GM18868 (cell line): ENCODE data around the gene ESRRB.

ENCODE experiments used
- ATAC-seq: cut with Tn5 transposase; IDR thresholded peaks from one replicate; pipeline ENCODE4 v1.9.1; 2021; ENCODE audit warnings: mild to moderate bottlenecking, moderate library complexity; ENCODE audit not compliant: unreplicated experiment

Gene ESRRB

DNA sequence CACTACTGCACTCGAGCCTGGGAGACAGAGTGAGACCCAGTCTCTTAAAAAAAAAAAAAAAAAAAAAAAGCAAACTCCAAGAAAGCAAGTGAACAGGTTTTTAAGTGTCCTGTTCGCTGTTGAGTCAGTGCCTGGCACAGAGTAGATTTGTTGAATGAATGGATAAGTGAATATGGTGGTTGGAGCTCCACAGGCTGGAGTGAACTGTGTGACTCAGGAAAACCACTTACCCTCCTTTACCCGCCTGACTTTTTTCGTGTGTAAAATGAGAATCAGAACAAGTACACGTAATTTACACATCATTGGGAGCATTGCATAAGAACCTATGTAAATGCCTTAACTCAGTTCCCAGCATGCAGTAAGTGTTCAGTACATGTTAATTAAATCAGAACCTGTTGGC is 24.0 kb upstream of the ESRRB start:
- no peak for ATAC-seq

GRCh38 chr14:76352639-76353281 is 23.2 kb upstream of the ESRRB start:
- ATAC-seq = no peak

DNA sequence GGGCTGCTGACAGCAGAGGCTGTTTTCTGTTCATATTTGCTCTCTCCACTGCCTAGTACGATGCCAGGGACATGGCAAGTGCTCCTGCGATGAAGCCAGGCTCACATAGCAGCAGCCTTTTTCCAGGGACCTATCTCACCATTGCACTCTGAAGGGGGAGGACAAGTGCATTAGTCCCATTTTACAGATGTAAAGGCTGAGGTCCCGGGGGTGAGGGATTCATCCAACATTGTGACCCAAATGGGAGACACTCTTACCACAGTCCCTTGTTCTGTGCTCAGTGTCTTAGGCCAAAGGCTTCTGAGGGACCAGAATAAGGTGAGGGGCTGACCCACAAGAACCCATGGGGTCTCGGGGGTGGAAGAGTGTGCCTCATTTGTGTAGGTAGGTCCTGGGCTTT is 21.6 kb upstream of the ESRRB start:
- ATAC-seq = no peak

DNA sequence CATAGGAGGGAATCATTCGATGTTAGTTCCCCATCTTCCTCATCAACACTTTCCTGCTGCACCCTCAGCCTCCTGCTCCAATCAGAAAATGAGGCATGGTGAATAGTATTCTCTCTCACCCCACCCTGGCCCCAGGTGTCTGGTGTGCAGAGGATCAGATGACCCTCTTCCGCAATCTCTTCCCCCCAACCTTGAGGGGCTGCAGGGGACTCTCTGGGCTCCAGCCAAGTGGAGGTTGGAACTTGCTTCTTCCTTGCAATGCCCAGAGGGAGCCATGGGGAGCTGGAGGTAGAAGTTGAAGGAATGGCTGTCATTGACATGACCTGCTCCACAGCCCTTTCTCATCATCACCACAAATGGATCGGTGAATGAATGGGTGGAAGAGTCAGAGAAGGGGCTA is 20.2 kb upstream of the ESRRB start:
- no peak for ATAC-seq

DNA sequence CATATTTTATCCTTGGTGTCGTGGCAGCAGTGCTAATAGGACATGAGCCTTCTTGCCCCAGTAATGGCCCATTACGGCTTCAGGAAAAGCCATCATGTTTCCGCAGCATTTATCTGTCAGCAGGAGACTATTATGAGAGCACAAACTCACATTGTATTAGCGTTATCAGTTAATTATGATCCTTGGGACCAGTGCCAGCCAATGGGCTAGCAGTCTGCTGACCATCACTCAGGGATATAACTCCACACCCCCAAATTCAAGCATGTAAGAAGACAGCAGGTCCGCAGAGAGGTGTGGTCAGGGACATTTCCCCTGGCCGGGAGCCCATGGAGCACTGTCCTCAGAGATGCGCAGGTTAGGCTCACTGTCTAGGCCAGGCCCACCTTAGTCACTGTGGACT is 4.9 kb upstream of the ESRRB start:
- ATAC-seq = no peak

GRCh38 chr14:76373456-76373855 is 2.5 kb upstream of the ESRRB start:
- ATAC-seq = no peak

GRCh38 chr14:76375484-76375883 is 453 bp upstream of the ESRRB start:
- ATAC-seq = no peak

GRCh38 chr14:76376409-76376877 is 506 bp downstream of the ESRRB start:
- ATAC-seq = no peak

DNA sequence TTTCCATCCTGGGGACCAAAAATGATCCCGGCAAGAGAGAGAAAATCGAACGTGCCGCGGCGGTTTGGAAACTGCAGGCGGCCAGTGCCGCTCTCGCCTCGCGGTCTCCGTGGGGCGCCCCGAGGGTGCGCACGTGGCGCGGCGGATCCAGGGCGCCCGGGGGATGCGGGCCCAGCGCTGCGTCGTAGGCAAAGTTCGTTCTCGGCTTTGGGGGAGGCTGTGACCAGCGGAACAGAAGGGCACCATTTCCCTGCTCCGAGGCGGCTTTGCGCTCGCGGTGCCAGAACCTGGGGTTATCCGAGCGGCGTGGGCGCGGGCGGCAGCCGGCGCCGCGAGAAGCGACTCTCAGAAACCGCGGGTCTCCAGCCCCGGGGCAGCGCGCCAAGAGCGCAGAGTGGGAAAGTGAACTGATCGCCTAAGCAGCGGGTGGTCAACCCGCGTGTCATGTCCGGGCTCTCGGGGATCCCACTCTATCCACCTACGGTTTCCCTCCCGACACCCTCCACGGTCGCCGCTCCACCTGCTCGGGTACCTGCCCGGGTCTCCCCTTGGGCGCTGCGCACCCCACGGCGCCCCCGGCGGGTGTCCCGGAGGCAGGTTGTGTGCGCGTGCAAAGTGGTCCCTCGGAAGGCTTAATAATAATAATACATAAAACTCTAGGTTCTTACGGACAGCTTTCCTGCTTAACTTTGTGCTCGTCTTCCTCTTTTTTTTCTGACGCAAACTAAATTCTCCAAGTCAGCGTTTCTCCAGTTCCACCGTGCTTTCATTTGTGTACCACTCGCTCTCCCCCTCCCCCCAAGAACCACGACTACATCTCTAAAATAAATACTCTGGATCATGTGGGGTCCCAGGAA is 1.2 kb downstream of the ESRRB start:
- ATAC-seq = no peak

DNA sequence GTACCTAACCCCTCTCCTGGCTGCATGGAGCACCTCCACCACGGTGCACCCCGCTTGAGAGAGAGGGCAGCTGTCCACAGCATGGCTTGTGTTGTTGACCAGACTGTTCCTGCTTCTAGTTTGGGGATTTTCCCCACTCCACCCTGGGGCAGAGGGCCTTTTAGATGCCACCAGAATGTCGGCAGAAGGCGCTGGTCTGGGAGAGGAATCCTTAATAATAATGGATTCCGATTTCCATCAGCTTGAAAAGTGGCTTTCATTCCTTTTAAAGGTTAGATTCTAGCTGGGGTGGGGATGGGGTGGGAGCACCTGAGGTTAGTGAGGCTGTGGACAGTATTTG is 1.8 kb downstream of the ESRRB start:
- no peak for ATAC-seq

GRCh38 chr14:76380991-76381390 is 5.1 kb downstream of the ESRRB start:
- ATAC-seq = no peak

DNA sequence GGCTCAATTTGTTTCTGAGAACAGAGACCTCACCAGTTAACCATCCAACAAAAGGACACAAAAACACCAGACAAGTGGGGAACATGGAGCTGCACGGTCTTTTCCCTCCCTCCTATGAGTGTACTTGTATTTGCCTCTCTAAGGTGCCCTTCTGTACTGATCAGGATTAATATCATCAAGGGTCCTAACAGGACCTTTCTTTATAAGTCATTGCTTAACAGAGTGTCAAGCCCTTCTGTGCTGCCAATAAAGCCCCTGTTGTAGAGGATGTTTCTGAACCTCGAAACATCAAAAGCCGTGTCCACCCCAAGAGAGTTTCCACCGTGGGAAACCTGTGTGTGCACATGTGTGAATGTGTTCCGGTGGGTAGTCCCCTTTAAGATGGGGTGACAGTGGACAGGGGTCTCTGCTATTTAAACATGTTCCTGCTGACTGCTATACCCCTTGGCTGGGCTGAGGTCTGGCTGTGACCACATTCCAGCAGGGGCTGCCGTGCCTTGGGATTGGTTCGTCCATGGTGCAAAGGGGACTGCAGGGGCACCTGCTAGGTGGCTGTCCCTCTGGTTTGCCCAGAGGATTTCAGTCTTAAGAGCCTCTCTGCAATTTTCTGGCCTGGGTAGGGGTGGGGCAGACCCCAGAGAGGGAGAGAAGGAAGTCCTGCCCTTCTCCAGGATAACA is 6.0 kb downstream of the ESRRB start:
- no peak for ATAC-seq

DNA sequence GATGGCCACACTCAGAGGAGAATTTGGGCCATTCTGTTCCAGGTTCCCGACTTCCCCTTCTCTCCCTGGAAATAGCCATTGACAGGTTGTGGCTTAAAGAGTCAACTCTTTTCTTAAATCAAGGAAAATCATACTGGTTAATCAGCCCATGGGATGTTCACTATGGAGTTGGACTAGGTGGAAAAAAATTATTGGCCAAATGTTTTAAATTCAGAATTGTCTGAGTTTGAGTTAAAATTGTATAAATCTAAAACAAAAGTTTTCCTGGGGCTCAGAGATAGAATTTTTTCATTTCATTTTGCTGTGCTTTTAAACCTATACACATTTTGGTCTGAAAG is 6.5 kb downstream of the ESRRB start:
- ATAC-seq = no peak

GRCh38 chr14:76385435-76385834 is 9.5 kb downstream of the ESRRB start:
- no peak for ATAC-seq

DNA sequence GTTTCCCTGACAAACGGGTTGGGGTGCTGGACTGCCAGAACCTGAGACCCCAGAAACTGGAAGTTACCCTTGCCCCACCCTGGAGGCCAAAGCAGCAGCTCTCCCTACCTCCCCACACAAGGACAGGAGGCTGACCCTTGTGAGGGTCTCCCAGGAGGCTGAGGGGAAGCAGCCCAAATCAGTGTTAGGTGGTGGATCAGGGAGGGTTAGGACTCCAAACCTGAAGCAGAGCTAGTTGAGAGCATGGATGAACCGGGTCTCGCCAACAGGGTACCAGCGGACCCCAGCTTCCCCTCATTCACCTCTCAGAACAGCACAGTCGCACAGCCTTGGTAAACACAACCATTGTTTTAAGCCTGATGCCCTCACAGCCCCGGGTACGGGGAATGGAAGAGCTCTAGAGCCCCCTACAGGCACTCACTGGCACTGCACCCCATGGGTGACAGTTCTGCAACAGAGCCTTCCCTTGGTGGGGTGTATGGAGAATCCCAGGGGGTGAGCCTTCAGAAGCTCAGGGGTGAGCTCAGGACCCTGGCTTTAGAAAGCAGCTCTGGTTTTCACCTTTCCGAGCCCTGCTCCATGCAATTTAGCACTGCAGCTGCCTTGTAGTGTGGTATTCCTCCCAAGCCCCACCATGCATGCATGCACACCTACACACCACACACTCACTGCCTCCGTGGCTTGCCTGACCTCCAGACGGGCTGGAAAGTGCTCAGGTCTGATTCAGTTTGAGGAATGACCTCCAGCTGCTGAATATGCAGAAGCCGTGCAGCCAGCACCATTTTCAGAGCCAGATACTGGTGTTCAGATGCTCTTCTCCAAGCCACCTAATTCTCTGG is 11.2 kb downstream of the ESRRB start:
- no peak for ATAC-seq

- ATAC-seq = no peak
Observed at GRCh38 chr14:76389841-76390240, 13.9 kb downstream of the ESRRB start.

GRCh38 chr14:76390621-76391020 is 14.7 kb downstream of the ESRRB start:
- no peak for ATAC-seq

DNA sequence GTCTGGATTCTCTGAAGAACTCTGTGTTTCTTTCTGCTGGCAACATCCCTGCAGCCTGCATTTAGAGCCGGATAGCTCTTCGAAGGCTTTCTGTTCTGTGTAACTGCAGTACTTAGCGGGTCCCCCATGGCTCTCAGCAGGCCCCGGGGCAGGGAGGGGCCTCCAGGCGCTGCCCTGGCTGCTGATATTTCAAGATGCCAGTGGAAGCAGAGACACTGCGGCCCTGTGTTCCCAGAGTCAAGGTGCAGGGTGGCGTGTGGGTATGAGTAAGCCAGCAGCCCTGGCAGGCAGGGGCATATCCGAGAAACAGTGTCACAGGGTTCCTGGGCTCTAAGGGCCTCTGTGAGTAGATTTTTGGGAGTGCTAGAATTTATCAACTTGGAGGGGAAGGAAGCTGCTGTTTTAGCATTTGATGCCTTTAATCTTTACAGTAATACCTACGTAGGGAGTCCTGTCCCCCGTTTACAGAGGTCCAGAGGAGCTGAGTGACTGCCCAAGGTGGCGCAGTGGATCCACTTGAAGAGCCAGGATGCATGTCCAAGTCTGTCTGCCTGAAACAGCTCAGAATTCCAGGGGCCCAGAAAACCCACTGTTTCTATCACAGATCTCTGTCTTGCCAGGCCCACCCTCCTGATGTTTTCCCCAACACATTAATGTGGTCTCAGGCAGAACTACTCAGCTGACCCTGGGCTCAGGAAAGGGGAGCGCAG is 16.2 kb downstream of the ESRRB start:
- ATAC-seq = no peak

- no peak for ATAC-seq
Observed at GRCh38 chr14:76394569-76394968, 18.6 kb downstream of the ESRRB start.

GRCh38 chr14:76395161-76395560 is 19.2 kb downstream of the ESRRB start:
- no peak for ATAC-seq
